Stimulated activated CD8-positive, alpha-beta memory T cell treated with anti-CD3 and anti-CD28 coated beads, Interleukin-4, amount 100 ng/mL, for 1 hour (primary cell): ENCODE measurements around the gene PTH2.
"Not testable (repeated sequence)": the region's sequence is repeated elsewhere in the genome, so short reads cannot be mapped to it uniquely, and the experiment has no call there.

ENCODE experiments used
- DNase-seq, 2 donors: peaks; one replicate each; pipeline ENCODE4 v3.0.0-alpha.2; 2020; ENCODE audit warnings: low read depth in 2 of 2, low spot score in 1 of 2

The PTH2 gene, protein sequence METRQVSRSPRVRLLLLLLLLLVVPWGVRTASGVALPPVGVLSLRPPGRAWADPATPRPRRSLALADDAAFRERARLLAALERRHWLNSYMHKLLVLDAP

DNA sequence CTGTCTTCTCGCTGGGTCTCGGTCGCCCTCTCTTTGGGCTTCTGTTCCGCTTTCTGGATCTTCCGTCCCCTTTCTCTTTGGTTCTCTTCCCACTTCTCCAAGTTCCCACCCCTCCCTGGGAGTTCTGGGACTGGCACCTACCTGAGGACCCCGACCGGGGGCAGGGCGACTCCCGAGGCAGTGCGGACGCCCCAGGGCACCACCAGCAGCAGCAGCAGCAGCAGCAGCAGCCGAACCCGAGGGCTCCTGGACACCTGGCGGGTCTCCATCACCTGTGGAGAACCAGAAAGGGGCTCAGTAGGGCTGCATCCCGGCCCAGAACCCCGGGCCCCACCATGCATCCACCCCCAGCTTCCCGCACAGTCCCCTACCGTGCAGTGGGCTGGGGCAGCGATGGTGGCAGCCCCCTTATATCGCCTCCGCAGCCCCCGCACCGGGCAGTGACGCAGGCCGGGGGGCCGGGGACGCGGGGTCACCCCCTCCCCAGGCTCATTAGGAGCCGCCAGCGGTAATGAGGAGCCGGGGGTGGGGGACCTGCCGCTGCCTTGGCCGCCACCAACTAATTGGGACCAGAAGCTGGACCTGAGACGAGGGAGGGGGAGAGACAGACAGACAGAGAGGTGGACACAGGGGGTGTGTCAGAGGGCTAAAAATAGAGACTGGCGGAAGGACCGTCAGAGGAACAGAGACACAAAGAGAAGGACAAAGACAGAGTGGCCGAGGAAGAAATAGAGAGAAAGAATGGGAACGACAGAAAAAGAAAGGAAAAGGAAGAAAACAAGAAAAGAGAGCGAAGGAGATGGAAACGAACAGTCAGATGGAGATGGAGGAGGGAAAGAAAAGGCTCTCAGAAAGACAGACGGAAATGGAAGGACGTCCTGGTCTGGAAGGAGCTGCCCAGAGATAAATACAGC is at the start of gene PTH2:
TSS of gene PTH2 (minus strand) at position 371 of the 914 bp plus-strand sequence. CDS start at position 269, 102 bp downstream.
- DNase-seq: no peak

DNA sequence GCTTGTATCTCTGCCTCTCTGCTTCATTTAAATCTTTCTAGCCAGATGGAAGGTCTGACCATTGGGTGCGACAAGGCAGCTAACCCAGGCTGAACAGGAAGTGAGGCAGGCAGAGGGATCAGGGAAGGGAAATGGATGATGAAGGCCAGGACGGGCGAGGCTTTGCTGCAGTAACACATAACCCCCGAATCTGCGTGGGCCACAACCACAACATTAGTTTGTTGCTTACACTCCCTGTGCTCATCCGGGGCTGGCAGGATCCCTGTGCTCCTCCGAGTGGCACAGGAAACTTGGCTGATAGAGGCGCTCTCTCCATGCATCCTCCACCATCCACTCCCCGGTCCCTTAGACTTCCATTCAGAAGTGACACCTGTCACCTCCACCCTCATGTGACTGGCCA is 49.7 kb upstream of the PTH2 start:
- DNase-seq: no peak

DNA sequence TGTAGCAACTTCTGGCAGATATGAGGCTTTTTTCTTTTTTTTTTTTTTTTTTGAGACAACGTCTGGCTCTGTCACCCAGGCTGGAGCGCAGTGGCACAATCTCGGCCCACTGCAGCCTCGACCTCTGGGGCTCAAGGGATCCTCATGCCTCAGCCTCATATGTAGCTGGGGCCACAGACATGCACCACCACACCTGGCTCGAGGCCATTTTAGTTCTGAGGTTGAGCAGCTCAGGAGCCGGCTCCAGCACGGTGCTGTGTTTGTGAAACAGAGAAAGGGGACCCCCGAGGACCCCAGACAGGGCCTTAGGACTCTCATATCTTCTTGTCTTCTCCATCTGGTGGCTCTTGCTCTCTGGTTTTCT is 47.4 kb upstream of the PTH2 start:
- no peak for DNase-seq

DNA sequence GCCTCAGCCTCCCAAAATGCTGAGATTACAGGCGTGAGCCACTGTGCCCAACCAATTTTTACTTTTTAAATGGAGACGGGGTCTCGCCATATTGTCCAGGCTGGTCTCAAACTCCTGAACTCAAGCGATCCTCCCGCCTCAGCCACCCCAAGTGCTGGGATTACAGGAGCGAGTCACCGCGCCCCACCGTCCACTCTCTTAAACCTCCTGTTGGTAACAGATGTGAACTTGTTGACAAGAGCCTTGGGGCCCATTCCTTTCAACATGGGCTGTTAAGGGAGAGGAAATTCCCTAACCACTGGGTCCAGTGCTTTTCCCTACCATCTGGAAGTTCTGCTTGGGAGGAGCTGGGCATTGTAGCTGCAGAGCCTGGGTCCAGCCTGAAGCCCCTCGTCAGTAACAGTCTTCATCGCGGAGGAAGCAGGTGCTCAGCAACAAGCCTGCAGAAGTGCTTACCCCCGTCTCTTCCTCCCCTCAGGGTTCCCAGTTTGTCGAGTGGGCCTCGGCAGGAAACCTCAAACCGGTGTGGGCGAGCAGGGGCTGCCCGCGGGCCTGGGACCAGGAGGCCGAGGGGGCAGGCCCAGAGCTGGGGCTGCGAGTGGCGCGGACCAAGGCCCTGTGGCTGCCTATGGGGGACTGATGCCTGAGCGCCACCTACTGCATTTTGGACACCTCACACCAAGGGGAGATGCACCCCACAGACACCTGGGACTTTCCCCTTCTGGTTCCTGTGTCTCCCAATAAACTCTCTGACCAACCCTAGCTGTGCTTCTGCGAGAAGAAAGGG is 46.8 kb upstream of the PTH2 start:
- peak; percentile 42 to 60 for DNase-seq

DNA sequence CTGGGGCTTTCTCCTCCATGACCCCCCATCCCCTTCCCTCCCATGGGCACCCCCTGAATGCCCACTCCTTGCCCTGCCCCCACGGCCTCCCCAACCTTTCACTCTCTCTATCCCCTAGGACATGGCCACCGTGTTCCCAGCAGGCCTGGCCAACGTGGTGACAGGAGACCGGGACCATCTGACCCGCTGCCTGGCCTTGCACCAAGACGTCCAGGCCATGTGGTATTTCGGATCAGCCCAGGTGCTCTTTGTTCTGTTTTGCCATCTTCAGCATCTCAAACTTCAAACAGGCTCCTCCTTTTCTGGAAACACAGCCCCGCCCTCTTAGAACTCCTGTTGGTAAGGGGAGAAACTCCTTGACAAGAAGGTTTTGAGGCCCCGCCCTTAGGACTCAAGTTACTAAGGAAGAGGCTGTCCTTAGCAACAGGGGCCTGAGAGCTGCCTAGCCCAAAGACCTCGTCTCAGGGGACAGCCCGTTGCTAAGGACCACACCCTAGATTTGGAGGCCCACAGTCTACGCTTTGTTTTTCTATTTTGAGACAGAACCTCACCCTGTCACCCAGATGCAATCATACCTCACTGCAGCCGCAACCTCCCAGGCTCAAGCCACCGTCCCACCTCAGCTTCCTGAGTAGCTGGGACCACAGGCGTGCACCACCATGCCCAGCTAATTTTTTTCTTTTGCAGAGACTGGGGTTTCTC is 45.7 kb upstream of the PTH2 start:
- peak; percentile 55 to 70 for DNase-seq

DNA sequence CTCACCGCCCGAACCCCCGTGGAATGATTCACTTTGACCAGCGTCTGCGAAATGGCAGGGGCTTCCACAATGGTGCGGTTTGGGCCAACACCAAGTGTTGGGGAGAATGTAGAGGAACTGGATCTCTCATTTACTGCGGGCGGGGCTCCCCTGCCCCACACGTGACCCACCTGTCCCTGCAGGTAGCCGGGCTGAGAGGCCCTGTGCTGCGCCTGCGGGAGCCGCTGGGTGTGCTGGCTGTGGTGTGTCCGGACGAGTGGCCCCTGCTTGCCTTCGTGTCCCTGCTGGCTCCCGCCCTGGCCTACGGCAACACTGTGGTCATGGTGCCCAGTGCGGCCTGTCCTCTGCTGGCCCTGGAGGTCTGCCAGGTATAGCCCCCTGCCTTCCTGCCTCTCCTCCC is 45.0 kb upstream of the PTH2 start:
- no peak for DNase-seq

DNA sequence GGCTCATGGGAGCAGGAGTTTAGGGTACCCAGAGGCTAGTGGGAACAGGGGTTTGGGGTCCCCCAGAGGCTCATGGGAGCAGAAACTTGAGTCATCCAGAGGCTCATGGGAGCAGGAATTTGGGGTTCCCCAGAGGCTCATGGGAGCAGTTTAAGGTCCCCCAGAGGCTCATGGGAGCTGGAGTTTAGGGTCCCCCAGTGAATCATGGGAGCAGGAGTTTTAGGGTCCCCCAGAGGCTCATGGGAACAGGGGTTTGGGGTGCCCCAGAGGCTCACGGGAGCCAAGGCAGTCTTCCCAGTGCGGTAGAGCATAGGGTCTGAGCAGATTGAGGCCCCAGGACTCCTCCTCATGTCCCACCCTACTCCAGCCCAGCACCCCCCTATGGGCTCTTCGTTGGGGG is 42.1 kb upstream of the PTH2 start:
- no peak for DNase-seq

DNA sequence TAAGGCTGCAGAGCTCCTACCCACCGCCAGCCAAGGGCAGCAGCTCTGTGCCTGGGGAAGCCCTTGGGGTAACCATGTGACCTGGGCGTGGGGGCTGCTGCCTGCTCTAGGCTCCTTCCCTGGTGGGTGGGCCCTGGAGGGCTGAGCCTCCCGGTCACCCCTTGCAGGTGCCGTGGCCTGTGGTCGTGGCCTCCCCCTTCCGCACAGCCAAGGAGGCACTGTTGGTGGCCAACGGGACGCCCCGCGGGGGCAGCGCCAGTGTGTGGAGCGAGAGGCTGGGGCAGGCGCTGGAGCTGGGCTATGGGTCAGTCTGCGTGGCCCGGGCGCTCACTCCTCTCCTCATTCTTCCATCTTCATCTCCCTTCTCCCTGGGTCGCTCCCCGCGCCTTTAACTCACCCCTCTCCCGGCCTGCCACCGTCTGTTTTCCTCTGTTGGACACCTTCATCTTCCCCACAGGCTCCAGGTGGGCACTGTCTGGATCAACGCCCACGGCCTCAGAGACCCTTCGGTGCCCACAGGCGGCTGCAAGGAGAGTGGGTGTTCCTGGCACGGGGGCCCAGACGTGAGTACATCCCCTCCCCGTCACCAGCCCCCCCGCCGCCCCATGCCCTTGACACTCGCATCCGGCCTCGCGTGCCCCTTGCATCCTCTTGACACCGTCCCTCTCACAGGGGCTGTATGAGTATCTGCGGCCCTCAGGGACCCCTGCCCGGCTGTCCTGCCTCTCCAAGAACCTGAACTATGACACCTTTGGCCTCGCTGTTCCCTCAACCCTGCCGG is 40.9 kb upstream of the PTH2 start:
- DNase-seq: no peak

DNA sequence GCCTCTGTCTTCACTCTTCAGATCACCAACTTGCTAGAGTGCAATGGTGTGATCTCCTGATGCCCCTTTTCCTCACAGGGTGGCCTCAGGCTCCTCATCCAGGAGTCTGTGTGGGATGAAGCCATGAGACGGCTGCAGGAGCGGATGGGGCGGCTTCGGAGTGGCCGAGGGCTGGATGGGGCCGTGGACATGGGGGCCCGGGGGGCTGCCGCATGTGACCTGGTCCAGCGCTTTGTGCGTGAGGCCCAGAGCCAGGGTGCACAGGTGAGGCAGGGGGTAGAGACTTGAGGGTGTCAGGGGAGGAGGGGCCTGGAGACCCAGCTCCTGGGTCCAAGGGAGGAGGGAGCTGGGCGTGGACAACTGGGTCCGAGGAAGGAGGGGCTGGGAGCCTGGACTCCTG is 39.3 kb upstream of the PTH2 start:
- no peak for DNase-seq

DNA sequence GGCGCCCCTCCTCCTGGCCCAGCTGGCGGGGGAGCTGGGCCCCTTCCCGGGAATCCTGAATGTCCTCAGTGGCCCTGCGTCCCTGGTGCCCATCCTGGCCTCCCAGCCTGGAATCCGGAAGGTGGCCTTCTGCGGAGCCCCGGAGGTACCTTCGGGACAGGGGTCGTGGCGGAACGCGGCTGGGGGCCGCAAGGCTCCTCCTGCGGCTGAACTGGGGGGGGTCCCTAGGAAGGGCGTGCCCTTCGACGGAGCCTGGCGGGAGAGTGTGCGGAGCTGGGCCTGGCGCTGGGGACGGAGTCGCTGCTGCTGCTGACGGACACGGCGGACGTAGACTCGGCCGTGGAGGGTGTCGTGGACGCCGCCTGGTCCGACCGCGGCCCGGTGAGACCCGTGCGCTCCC is 38.4 kb upstream of the PTH2 start:
- no peak for DNase-seq

DNA sequence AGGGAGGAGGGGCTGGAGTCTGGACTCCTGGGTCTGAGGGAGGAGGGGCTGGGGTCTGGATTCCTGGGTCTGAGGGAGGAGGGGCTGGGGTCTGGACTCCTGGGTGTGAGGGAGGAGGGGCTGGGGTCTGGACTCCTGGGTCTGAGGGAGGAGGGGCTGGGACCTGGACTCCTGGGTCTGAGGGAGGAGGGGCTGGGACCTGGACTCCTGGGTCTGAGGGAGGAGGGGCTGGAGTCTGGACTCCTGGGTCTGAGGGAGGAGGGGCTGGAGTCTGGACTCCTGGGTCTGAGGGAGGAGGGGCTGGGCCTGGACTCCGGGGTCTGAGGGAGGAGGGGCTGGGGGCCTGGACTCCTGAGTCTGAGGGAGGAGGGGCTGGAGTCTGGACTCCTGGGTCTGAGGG is 37.9 kb upstream of the PTH2 start:
- DNase-seq: not testable (repeated sequence)

DNA sequence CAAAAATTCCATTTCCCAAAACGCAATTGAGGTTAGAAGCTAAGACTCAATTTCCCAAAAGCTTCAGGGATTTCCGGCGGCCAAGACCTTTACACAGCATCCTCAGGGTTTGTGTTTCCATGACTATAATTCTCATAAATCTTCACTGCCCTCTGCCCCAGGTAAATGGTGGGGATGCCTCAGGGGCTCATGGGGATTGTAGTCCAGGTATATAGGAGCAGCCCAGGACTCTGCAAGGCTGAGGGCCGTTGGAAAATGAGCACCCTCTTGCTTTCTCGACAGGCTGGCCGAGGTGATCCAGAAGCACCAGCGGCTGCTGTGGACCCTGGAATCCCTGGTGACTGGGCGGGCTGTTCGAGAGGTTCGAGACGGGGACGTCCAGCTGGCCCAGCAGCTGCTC is 36.1 kb upstream of the PTH2 start:
- no peak for DNase-seq

DNA sequence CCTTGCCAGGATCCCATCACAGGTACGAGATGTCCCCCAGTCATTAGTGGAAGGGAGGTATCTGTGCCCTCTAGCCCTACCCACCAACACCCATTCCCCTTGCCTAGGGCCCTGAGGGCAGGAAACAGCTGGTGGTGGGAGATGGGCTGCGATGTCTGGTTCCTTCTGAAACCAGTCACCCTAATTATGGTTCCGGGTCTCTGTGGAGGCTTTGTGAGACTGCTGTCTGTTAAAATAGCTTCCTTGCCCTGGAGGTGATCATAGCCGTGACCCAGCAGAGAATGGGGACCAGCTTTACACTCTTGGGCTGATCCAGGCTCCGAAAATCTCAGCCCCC is 35.3 kb upstream of the PTH2 start:
- no peak for DNase-seq

DNA sequence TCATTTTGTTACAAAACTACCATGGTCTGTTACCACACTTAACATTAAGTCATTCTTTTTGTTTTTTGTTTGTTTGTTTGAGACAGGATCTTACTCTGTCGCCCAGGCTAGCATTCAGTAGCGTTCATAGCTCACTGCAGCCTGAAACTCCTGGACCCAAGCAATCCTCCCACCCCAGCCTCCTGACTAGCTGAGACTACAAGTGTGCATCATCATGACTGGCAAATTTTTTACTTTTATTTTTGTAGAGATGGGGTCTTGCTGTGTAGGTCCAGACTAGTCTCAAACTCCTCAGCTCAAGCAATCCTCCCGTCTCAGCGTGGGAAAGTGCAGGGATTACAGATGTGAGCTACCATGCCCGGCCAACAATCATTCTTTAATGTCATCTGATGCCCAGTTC is 33.1 kb upstream of the PTH2 start:
- no peak for DNase-seq

DNA sequence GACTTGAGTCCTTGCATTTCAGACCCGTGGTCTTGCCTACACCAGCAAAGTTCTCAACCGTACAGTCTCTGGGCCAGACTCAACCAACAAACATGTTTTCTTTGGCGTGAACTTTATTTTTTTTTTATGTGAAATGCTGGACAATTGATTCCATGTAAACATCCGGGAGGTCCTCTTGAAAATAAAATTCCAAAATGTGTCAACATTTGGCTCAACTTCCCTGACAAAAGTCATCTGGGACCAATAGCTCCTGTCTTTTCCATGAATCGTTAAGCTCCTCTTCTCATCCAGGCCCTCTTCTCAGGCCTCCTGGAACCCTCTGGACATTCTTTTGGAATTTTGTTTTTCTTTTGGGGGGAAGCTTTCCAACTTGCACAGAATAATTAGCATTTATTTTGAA is 32.5 kb upstream of the PTH2 start:
- no peak for DNase-seq

DNA sequence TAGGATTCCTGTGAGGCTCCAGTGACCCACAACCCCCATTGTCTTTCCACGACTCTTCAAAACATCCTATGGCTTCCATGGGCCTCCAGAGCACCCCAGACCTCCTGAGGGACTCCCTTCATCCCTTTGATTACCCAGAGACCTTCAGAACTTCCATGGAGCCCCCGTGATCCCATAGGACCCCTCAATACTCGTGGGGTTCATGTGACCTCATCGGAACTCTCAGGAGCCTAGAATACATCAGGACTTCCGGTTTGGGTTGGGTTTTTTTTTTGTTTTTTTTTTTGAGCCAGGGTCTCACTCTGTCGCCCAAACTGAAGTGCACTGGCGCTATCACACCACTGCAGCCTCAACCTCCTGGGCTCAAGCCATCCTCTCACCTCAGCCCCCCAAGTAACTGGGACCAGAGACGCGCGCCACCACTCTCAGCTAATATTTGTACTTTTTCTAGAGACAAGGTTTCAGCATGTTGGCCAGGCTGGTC is 30.6 kb upstream of the PTH2 start:
- no peak for DNase-seq

DNA sequence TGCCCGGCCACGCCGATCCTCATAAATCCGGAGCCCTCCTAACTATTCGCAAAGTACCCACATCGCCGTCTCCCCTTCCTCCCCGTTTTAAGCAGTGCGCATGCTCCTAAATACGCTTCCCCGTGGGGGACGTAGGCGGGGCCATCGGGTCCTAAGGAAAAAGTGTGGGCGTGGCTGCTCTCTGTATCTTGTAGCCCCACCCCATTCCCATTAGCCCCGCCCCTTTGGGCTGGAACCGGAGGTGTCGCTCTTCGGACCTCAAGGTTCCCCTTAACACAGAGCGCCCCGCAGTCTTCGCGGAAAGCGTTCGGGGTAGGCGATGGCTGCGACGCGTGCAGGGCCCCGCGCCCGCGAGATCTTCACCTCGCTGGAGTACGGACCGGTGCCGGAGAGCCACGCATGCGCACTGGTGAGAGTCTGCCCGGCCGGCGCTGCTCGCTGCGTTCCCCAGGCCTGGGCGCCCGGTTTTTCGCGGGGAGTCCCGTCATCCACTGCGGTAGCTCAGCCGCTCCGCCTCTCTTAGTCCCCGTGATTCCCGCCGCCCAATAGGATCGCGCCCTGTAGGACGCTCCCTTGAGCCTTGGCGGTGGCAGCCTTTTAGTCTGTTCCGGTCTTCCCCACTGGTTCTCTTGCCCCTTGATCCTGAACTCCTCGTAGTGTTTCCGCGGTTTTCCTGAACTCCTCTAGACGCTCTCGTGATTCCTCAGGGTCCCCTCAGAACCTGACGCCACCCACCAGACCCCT is 29.9 kb upstream of the PTH2 start, which contains the start of gene ALDH16A1:
TSS of gene ALDH16A1 (plus strand) at position 213 of the 744 bp plus-strand sequence. CDS start at position 320, 107 bp downstream.
- DNase-seq: peak; percentile 93 to 96

DNA sequence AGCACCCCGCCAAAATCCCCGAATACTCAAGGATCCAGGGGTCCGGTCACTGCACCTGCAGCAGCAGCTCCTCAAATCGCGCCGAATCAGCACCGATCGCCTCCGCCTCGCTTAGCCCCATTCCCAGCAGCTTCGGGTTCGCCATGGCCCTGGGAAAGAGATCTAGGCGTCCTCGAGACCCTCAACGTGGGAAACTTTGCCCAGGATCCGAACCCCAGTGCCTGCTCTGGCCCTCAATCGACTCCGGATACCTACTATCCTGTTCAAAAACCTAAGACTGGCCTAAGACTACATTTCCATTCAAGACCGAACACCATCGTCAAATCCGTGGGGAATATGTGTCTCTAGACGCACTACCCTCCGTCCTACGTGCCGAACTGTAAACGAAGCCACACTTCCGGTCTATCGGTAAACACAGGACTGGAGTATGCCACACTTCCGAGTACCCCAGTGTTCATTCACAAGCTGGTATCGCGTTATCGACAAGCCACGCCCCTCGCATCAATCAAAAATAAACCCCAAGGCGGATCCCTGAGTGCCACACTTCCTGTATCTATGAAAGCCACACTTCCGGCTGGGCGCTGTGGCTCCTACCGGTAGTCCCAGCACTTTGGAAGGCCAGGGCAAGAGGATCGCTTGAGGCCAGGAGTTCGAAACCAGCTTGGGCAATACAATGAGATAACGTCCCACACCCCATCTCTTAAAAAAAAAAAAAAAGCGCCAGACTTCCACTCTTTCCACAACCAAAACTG is 28.4 kb upstream of the PTH2 start, which contains the start of gene PIH1D1:
TSS of gene PIH1D1 (minus strand) at position 385 of the 752 bp plus-strand sequence. CDS start at position 145, 240 bp downstream.
- DNase-seq: peak; percentile 84 to 86

DNA sequence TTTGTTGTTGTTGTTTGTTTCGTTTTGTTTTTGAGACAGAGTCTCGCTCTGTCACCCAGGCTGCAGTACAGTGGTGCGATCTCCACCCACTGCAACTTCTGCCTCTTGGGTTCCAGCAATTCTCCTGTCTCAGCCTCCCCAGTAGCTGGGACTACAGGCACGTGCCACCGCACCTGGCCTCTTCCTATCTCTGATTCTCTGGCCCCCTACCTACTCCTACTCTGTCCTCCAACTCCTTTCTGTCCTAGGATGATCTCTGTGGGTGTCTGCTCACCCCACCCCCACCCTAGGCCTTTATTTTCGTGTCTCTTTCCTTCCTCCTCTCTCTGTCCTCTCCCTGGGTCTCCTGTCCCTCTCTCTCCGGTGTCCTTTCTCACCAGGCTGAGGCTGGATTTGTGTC is 27.2 kb upstream of the PTH2 start:
- no peak for DNase-seq
